IMR-90 (cell line): Measurements from ENCODE around the gene RASSF3. TPM values are rescaled to one million over a fixed set of nuclear protein-coding genes. Genes with fewer than 3 reads are reported as not detected.
A peak's percentile ranks its signal among the peaks of the same experiment; 100 is the strongest.

Experiments
- ATAC-seq: fragments of 200-7000 bp; cut with Tn5 transposase; 2 replicates; pipeline ENCODE4 v1.9.1; 2020; ENCODE audit warnings: low read depth, mild to moderate bottlenecking, moderate library complexity
- BruUV-seq: library from RNA; stranded (reverse); fragments of 400-500 nt; replicated peaks from 2 replicates; lab custom pipeline; 2021; lab: Mats Ljungman, UMichigan
- CTCF ChIA-PET: fragments of 300-600 bp; formaldehyde crosslinking; extraction: SDS; loops from one replicate; lab custom pipeline; 2021; ENCODE audit warnings: antibody characterized with exemption; lab: Yijun Ruan, JAX
- POLR2A ChIA-PET: fragments of 300-600 bp; sonication (Branson Sonifier 250); formaldehyde crosslinking; loops from one replicate; lab custom pipeline; 2022; ENCODE audit warnings: antibody characterized with exemption; ENCODE audit not compliant: unreplicated experiment; lab: Charles Lee
- DNase-seq: peaks from one replicate; pipeline ENCODE4 v3.0.0; 2013
- H2AFZ ChIP-seq: replicated peaks from 2 replicates; pipeline ENCODE3; 2013; ENCODE audit warnings: low read length, mild to moderate bottlenecking; ENCODE audit not compliant: poor library complexity
- H2AK5ac ChIP-seq: 2 replicates; pipeline ENCODE4 v1.6.1; 2013; ENCODE audit warnings: low read depth, low read length, inconsistent platforms
- H2AK9ac ChIP-seq: replicated peaks from 2 replicates; pipeline ENCODE3; 2013; ENCODE audit warnings: mild to moderate bottlenecking, low read depth, low read length, moderate library complexity; ENCODE audit not compliant: poor library complexity
- H2BK120ac ChIP-seq: 2 replicates; pipeline ENCODE4 v1.6.1; 2013; ENCODE audit warnings: low read depth, low read length, inconsistent platforms
- H2BK15ac ChIP-seq: 3 replicates; pipeline ENCODE4 v1.6.1; 2013; ENCODE audit warnings: low read depth, low read length, inconsistent platforms
- H2BK20ac ChIP-seq: 2 replicates; pipeline ENCODE4 v1.6.1; 2013; ENCODE audit warnings: low read depth, mild to moderate bottlenecking, inconsistent platforms, low read length, moderate library complexity
- H2BK5ac ChIP-seq: 2 replicates; pipeline ENCODE4 v1.6.1; 2013; ENCODE audit warnings: mild to moderate bottlenecking, low read depth, low read length, inconsistent platforms; ENCODE audit not compliant: poor library complexity, severe bottlenecking
- H3K14ac ChIP-seq: replicated peaks from 2 replicates; pipeline ENCODE4 v1.6.1; 2013; ENCODE audit warnings: low read depth, low read length, inconsistent platforms
- H3K18ac ChIP-seq: 2 replicates; pipeline ENCODE4 v1.6.1; 2013; ENCODE audit warnings: low read depth, low read length, control low read depth
- H3K23ac ChIP-seq: 2 replicates; pipeline ENCODE4 v1.6.1; 2013; ENCODE audit warnings: low read depth, low read length, inconsistent platforms
- H3K27ac ChIP-seq: 2 replicates; pipeline ENCODE4 v1.5.1; 2013; ENCODE audit warnings: mild to moderate bottlenecking, control low read depth, low read length; ENCODE audit not compliant: insufficient read depth
- H3K27me3 ChIP-seq: 2 replicates; pipeline ENCODE4 v1.6.1; 2013; ENCODE audit warnings: low read length; ENCODE audit not compliant: control insufficient read depth, insufficient read depth
- H3K36me3 ChIP-seq: 2 replicates; pipeline ENCODE4 v1.6.1; 2013; ENCODE audit warnings: low read length, mixed read lengths; ENCODE audit not compliant: control insufficient read depth, insufficient read depth
- H3K4ac ChIP-seq: 2 replicates; pipeline ENCODE4 v1.6.1; 2013; ENCODE audit warnings: low read depth, low read length, inconsistent platforms
- H3K4me1 ChIP-seq: 2 replicates; pipeline ENCODE4 v1.6.1; 2013; ENCODE audit warnings: low read length, mixed read lengths; ENCODE audit not compliant: control insufficient read depth, insufficient read depth
- H3K4me2 ChIP-seq: 2 replicates; pipeline ENCODE4 v1.6.1; 2013; ENCODE audit warnings: low read depth, mild to moderate bottlenecking, control low read depth, low read length, moderate library complexity
- H3K4me3 ChIP-seq: 2 replicates; pipeline ENCODE4 v1.5.1; 2013; ENCODE audit warnings: low read depth, mild to moderate bottlenecking, control low read depth, low read length, moderate library complexity; ENCODE audit not compliant: insufficient read depth
- H3K56ac ChIP-seq: 2 replicates; pipeline ENCODE4 v1.6.1; 2013; ENCODE audit warnings: low read length, inconsistent platforms; ENCODE audit not compliant: insufficient read depth; ENCODE audit errors: extremely low read depth
- H3K79me1 ChIP-seq, 2 experiments: 2 replicates each; pipeline ENCODE4 v1.6.1; 2013; ENCODE audit warnings: low read length in 2 of 2, inconsistent platforms in 1 of 2, low read depth in 1 of 2
- H3K9ac ChIP-seq: 2 replicates; pipeline ENCODE4 v1.6.1; 2013; ENCODE audit warnings: low read depth, low read length, control low read depth
- H3K9me1 ChIP-seq: 2 replicates; pipeline ENCODE4 v1.6.1; 2013; ENCODE audit warnings: low read length, inconsistent platforms; ENCODE audit not compliant: insufficient read depth
- H3K9me3 ChIP-seq: 2 replicates; pipeline ENCODE4 v1.6.1; 2013; ENCODE audit warnings: low read length; ENCODE audit not compliant: control insufficient read depth, insufficient read depth
- H4K20me1 ChIP-seq: 2 replicates; pipeline ENCODE4 v1.6.1; 2013; ENCODE audit warnings: low read length, inconsistent platforms; ENCODE audit not compliant: insufficient read depth
- H4K5ac ChIP-seq: 2 replicates; pipeline ENCODE4 v1.6.1; 2013; ENCODE audit warnings: mild to moderate bottlenecking, low read depth, low read length, control low read depth
- H4K8ac ChIP-seq, 2 experiments: 2 replicates each; pipeline ENCODE4 v1.6.1; 2013; ENCODE audit warnings: low read depth in 2 of 2, low read length in 2 of 2, control low read depth in 1 of 2, inconsistent platforms in 1 of 2
- H4K91ac ChIP-seq: 2 replicates; pipeline ENCODE4 v1.6.1; 2013; ENCODE audit warnings: low read depth, low read length, inconsistent platforms; ENCODE audit not compliant: insufficient read depth
- BHLHE40 ChIP-seq: fragments of 150-350 bp; IDR thresholded peaks from 2 replicates; pipeline ENCODE4 v1.6.1; 2016; ENCODE audit warnings: mild to moderate bottlenecking, low read depth, low read length
- POLR2A ChIP-seq: IDR thresholded peaks from 2 replicates; pipeline ENCODE4 v1.6.1; 2012; ENCODE audit warnings: mild to moderate bottlenecking, low read depth, low read length
- RAD21 ChIP-seq: IDR thresholded peaks from 2 replicates; pipeline ENCODE4 v1.6.1; 2012; ENCODE audit warnings: low read length, improper control_type of control experiment
- RFX5 ChIP-seq: IDR thresholded peaks from 2 replicates; pipeline ENCODE4 v1.8.0; 2012; ENCODE audit warnings: low read depth, mild to moderate bottlenecking, low read length, moderate library complexity
- WGBS, 2 experiments: methylation state at CpG; one replicate each; pipeline versions ENCODE4 v1.1.5 to v1.1.7; 2013; ENCODE audit warnings: missing lambda C conversion rate in 2 of 2; ENCODE audit not compliant: insufficient read length in 1 of 2; ENCODE audit errors: extremely low coverage in 2 of 2; 5-methylcytosine and 5-hydroxymethylcytosine counted together
- dilution Hi-C: fragments of 300-500 bp; cut with HindIII; formaldehyde crosslinking; loops from one replicate; pipeline ENCODE4 v1.14.3; 2018; ENCODE audit warnings: low sequenced_read_pairs; ENCODE audit not compliant: unreplicated experiment
- in situ Hi-C: fragments of 300-500 bp; cut with MboI; formaldehyde crosslinking; loops from 3 replicates; pipeline ENCODE4 v1.14.3; 2019; ENCODE audit warnings: low sequenced_read_pairs, inconsistent platforms, mixed read lengths
- intact Hi-C: fragments of 100-400 bp; cut with micrococcal nuclease; formaldehyde crosslinking; loops from 2 replicates; pipeline ENCODE4 v1.10.0; 2022
- polyA plus RNA-seq, 3 experiments: library from polyadenylated mRNA; depleted of rRNA; stranded (reverse); fragments of >200 nt; gene quantifications; 2 replicates each; pipeline ENCODE4 v1.2.3, GENCODE V29; 2012; ENCODE audit warnings: low replicate concordance in 1 of 3
- total RNA-seq: library from RNA; depleted of rRNA; stranded (reverse); fragments of >200 nt; gene quantifications from 2 replicates; pipeline ENCODE4 v1.2.3, GENCODE V29; 2012

Gene RASSF3
- total and polyA plus RNA-seq, 2 of the 4 experiments (the other 2 are of a cell fraction) = 18.7 to 39.3 TPM

DNA sequence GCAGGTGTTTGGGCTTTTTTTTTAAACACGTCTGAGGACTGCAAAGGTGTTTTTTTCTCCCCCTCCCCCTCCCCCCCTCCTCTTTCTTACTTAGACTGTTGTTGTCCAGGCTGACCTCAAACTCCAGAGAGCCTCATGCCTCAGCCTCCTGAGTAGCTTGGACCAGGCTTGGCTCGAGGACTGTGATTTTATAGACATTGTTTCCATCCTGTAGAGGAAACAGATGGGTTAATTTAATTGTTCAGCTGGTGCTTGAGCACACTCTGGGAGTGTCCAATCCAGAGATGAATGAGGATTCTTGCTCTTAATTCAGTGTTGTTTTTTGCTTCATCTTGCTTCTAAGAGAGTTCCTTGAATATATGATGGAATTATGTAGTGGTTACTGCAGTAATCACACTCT is 42.1 kb downstream of the RASSF3 start:
- POLR2A ChIA-PET = no interaction called here
- dilution Hi-C loops (no loop called here), in situ Hi-C loops (no loop called here), intact Hi-C loops (no loop called here)
- no peak overlapping the region for H4K91ac ChIP-seq
- H4K20me1 ChIP-seq = peaks cover 49% of the 10 kb centered on the region
- no peak overlapping the region for H4K8ac ChIP-seq
- H3K14ac ChIP-seq = no peak overlapping the region
- H3K27me3 ChIP-seq = no peaks in the 10 kb centered on the region
- CTCF ChIA-PET = no interaction called here
- H3K56ac ChIP-seq = no peak overlapping the region
- H3K18ac ChIP-seq = no peak overlapping the region
- no peak overlapping the region for H2BK120ac ChIP-seq
- H3K4me2 ChIP-seq = no peak overlapping the region
- no CpG with 5 or more reads among the region's 2 CpGs for WGBS, 2 experiments
- 0 out of 2 replicates have a peak overlapping the region, but pooled peaks have one; percentile 15 for H3K23ac ChIP-seq
- no TSS peak for BruUV-seq
- peaks cover 41 to 81% of the 10 kb centered on the region in 2 experiments for H3K79me1 ChIP-seq
- H2AFZ ChIP-seq = no peak overlapping the region
- no peak overlapping the region for H2BK5ac ChIP-seq
- no peak overlapping the region for H3K27ac ChIP-seq
- H3K9me3 ChIP-seq = no peaks in the 10 kb centered on the region
- no peak overlapping the region for H3K4ac ChIP-seq
- DNase-seq (no peak), ATAC-seq (no peak)
- no peak overlapping the region for H2BK15ac ChIP-seq
- no peak overlapping the region for H2AK9ac ChIP-seq
- H3K9ac ChIP-seq = no peak overlapping the region
- no peaks in the 10 kb centered on the region; the same call in 1 of the 2 replicates for H3K36me3 ChIP-seq
- no peak overlapping the region for H3K4me3 ChIP-seq
- peaks cover 34% of the 10 kb centered on the region for H3K9me1 ChIP-seq
- H2AK5ac ChIP-seq = no peak overlapping the region
- H2BK20ac ChIP-seq = no peak overlapping the region
- no peak overlapping the region for H4K5ac ChIP-seq
- no peak for TF ChIP-seq POLR2A
- TF ChIP-seq RAD21 = no peak
- no peak for TF ChIP-seq BHLHE40
- TF ChIP-seq RFX5 = no peak
- peaks cover 11% of the 10 kb centered on the region for H3K4me1 ChIP-seq
